Vagina (tissue), 2 donors: ENCODE measurements around the gene VPS37C.

Experiments used
- CTCF ChIP-seq, 3 experiments: fragments of 450-650 bp in 2 of 3; fragments of 200-600 bp in 1 of 3; sonication (generic) in 1 of 3; IDR thresholded peaks; one replicate each; pipeline ENCODE4 v1.5.1; 2017 to 2019; ENCODE audit warnings: antibody characterized with exemption in 3 of 3, mild to moderate bottlenecking in 2 of 3, moderate library complexity in 2 of 3
- POLR2A ChIP-seq, 2 donors: fragments of 450-650 bp; IDR thresholded peaks; one replicate each; pipeline ENCODE4 v1.6.1; 2017; ENCODE audit warnings: antibody characterized with exemption in 2 of 2, mild to moderate bottlenecking in 2 of 2, moderate library complexity in 2 of 2

GRCh38 chr11:61140416-61140815 lies 20.8 kb downstream of the VPS37C start:
- TF ChIP-seq POLR2A (IDR thresholded peaks at IDR 0.05) (no peak), CTCF (IDR thresholded peaks at IDR 0.05) (no peak)
